Tibial nerve (tissue), 4 donors: ENCODE data around the gene GDE1.

Source experiments
- CTCF ChIP-seq, 5 experiments: fragments of 200-600 bp in 3 of 5; fragments of 450-650 bp in 2 of 5; sonication (generic) in 3 of 5; IDR thresholded peaks; one replicate each; pipeline ENCODE4 v1.5.1; 2016 to 2019; ENCODE audit warnings: antibody characterized with exemption in 5 of 5, mild to moderate bottlenecking in 3 of 5, moderate library complexity in 2 of 5
- EP300 ChIP-seq, 2 donors: sonication (generic); formaldehyde crosslinking; IDR thresholded peaks; one replicate each; pipeline ENCODE4 v1.6.1; 2017; ENCODE audit warnings: antibody characterized with exemption in 2 of 2, mild to moderate bottlenecking in 1 of 2

DNA sequence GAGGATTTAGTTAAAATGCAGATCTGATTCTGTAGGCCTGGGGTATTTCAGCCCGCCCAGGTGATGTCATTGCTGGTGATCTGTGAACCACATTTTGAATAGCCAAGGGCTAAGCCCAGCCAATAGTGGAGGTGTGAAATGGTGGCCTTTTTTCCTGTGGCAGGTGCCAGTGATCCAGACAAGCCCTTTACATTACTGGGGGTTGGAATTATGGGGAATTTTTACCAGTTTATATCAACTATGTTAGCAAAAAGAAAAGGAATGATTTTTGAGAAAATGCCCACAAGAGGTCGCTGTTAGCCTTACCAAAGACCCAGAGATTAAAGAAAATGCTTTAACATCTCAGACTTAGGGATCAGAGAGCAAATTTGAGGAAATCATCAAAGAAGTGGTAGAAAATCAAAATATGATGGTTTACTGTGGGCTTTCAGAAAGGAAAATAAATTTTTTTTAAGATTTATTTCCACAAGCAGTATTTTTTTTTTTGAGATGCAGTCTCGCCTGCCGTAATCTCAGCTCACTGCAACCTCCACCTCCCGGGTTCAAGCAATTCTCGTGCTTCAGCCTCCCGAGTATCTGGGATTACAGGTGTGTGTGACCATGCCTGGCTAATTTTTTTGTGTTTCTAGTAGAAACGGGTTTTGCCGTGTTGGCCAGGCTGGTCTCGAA, 37.5 kb upstream of the GDE1 start:
- TF ChIP-seq CTCF (IDR thresholded peaks at IDR 0.05): peak; percentile 42 to 71 (median 70)
- TF ChIP-seq EP300 (IDR thresholded peaks at IDR 0.05): no peak
